ENCODE measurements around the gene IQGAP1. TPM values are rescaled to one million over a fixed set of nuclear protein-coding genes. Genes with fewer than 3 reads are reported as not detected.
A peak's percentile ranks its signal among the peaks of the same experiment; 100 is the strongest.

IQGAP1 gene
- total RNA-seq, 1 donor from 2014 or later, result 99.1 TPM

DNA sequence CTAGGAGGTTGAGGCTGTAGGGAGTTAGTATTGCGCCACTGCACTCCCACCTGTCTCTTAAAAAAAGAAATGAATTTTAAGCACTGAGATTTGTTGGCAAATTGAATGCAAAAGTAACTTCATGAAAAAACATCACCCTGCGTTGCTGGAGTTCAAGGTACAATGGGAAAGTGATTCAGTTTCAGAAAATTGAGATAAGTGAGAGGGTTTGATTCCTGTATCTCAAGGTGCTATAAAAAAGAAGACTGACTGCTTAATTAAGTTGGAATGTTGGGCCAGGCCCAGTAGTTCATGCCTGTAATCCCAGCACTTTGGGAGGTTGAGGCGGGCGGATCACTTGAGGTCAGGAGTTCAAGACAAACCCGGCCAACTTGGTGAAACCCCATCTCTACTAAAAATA lies 39.1 kb downstream of the IQGAP1 start:
- peaks cover 11 to 42% of the 10 kb centered on the region in 2 donors for H3K4me1 ChIP-seq
- H3K4me3 ChIP-seq, result no peak overlapping the region
- intact Hi-C loops (cut with DNase I), result loop anchor here (5.0 kb wide), 1 partner anchor 35 kb away; no protein-coding TSS in a partner anchor
- H3K9me3 ChIP-seq, result no peaks in the 10 kb centered on the region
- H3K27ac ChIP-seq, result no peak overlapping the region
- TF ChIP-seq, protein P1, sequence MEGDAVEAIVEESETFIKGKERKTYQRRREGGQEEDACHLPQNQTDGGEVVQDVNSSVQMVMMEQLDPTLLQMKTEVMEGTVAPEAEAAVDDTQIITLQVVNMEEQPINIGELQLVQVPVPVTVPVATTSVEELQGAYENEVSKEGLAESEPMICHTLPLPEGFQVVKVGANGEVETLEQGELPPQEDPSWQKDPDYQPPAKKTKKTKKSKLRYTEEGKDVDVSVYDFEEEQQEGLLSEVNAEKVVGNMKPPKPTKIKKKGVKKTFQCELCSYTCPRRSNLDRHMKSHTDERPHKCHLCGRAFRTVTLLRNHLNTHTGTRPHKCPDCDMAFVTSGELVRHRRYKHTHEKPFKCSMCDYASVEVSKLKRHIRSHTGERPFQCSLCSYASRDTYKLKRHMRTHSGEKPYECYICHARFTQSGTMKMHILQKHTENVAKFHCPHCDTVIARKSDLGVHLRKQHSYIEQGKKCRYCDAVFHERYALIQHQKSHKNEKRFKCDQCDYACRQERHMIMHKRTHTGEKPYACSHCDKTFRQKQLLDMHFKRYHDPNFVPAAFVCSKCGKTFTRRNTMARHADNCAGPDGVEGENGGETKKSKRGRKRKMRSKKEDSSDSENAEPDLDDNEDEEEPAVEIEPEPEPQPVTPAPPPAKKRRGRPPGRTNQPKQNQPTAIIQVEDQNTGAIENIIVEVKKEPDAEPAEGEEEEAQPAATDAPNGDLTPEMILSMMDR (IDR thresholded peaks at IDR 0.05), result no peak
- no peaks in the 10 kb centered on the region for H3K27me3 ChIP-seq
- no peak for DNase-seq (ENCODE audit: low spot score in 2 of 2)
- H3K36me3 ChIP-seq, result peaks cover 20 to 25% of the 10 kb centered on the region in 2 donors

DNA sequence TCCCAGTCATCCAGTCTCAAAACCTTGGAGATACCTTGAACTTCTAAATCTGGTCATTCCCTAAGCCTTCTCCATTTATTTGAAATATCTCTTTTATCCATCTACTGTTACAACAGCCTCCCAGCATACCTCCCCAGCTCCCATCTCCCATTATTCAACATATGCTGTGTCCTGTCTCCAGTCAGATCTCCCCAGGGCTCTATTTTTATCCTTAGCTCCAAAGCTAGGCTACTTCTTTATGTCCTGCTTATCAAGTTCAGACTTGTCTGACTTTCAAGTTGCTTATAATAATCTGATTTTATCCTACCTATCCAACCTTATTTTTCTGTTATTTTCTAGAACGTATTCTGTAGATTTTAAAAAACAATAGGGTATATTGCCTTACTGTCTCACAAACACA lies 44.2 kb downstream of the IQGAP1 start:
- Histone ChIP-seq H3K27me3 (no peaks in the 10 kb centered on the region), H3K36me3 (peaks cover 17 to 42% of the 10 kb centered on the region in 2 donors), H3K4me1 (peaks cover 7 to 21% of the 10 kb centered on the region in 2 donors), H3K4me3 (no peak overlapping the region), H3K27ac (peak overlapping the region; percentile 3 to 64), H3K9me3 (no peaks in the 10 kb centered on the region)
- intact Hi-C loops (cut with DNase I), result no loop called here
- TF ChIP-seq, protein P1 (IDR thresholded peaks at IDR 0.05), result no peak
- no peak for DNase-seq (ENCODE audit: low spot score in 2 of 2)

DNA sequence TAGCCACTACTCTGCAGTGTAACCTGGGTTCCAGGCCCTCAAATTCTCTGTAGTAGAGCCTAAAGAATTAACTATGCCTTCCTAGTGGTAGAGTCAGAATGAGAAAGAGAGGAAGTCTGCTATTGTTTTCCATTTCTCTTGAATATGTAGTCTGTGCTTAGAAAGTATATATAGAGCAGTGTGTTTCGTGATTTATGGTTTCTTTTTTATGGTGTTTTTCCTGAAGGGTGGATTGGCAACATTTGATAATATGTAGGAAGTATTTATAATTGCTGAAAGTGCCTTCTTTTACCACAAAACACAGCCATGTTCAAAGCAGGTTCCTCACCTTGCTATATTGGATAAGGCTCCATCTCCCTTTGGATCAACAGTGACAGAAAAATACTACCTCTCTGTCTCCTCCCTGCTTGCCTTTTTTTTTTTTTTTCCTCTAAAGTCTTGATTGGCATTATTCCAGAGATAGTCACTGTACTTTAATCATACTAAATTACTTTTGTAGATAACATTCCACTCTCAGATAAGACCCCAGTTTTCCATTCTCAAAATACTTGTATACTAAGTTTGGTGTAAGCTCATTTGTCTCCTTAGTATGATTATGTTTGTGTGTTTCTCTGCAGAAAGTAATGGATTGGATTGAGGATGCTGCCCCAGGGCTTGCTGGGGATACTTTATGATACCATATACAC lies 47.8 kb downstream of the IQGAP1 start:
- Histone ChIP-seq H3K4me1 (peaks cover 7 to 25% of the 10 kb centered on the region in 2 donors), H3K27ac (peak overlapping the region; percentile 7 to 41), H3K4me3 (no peak overlapping the region), H3K36me3 (peaks cover 5 to 32% of the 10 kb centered on the region in 2 donors), H3K9me3 (no peaks in the 10 kb centered on the region), H3K27me3 (no peaks in the 10 kb centered on the region)
- intact Hi-C loops (cut with DNase I), result no loop called here
- DNase-seq (ENCODE audit: low spot score in 2 of 2), result no peak
- TF ChIP-seq, protein P1 (IDR thresholded peaks at IDR 0.05), result no peak

DNA sequence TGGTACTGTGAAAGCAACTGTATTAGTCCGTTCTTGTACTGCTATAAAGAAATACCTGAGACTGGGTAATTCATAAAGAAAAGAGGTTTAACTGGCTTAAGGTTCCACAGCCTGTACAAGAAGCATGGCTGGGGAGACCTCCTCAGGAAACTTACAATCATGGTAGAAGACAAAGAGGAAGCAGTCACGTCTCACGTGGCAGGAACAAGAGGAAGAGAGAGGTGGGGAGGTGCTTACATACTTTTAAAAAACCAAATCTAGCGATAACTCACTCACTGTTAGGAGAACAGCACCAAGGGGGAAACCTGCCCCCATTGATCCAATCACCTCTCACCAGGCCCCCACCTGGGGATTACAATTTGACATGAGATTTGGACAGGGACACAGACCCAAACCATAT lies 48.9 kb downstream of the IQGAP1 start:
- no peak overlapping the region for H3K4me3 ChIP-seq
- H3K27me3 ChIP-seq, result no peaks in the 10 kb centered on the region
- TF ChIP-seq, protein P1 (IDR thresholded peaks at IDR 0.05), result no peak
- intact Hi-C loops (cut with DNase I), result no loop called here
- no peak for DNase-seq (ENCODE audit: low spot score in 2 of 2)
- no peak overlapping the region for H3K27ac ChIP-seq
- H3K4me1 ChIP-seq, result peaks cover 6 to 25% of the 10 kb centered on the region in 2 donors
- peaks cover 13 to 44% of the 10 kb centered on the region in 2 donors for H3K36me3 ChIP-seq
- H3K9me3 ChIP-seq, result no peaks in the 10 kb centered on the region

DNA sequence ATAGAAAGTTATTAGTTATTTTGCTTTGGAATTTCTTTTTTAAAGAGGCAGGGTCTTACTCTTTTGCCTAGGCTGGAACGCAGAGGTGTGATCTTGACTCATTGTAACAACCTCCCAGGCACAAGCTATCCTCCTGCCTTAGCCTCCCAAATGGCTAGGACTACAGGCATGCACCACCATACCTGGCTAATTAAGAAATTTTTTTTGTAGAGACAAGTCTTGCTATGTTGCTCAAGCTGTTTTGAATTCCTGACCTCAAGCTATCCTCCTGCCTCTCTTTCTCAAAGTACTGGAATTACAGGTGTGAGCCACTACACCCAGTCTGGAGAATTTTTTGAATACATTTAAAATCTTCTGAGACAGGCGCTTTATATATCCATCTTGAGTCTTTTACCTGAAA lies 49.5 kb downstream of the IQGAP1 start:
- DNase-seq (ENCODE audit: low spot score in 2 of 2), result no peak
- Histone ChIP-seq H3K36me3 (peaks cover 19 to 49% of the 10 kb centered on the region in 2 donors), H3K27me3 (no peaks in the 10 kb centered on the region), H3K9me3 (no peaks in the 10 kb centered on the region), H3K4me3 (no peak overlapping the region), H3K27ac (no peak overlapping the region), H3K4me1 (peaks cover 5 to 22% of the 10 kb centered on the region in 2 donors)
- TF ChIP-seq, protein P1 (IDR thresholded peaks at IDR 0.05), result no peak
- intact Hi-C loops (cut with DNase I), result no loop called here

Data from ascending aorta (tissue), 2 donors.